Stimulated activated CD4-positive, alpha-beta T cell treated with anti-CD3 and anti-CD28 coated beads, Interleukin-4, amount 100 ng/mL, for 1 hour (primary cell): Measurements from ENCODE around the gene NOTUM.

ENCODE experiments used
- DNase-seq: peaks from one replicate; pipeline ENCODE4 v3.0.0-alpha.2; 2020

The NOTUM gene

GRCh38 chr17:81934850-81935708 is 25.9 kb downstream of the NOTUM start:
- DNase-seq, result no peak

GRCh38 chr17:81934098-81934757 is 26.8 kb downstream of the NOTUM start:
- no peak for DNase-seq

GRCh38 chr17:81933178-81933699 is 27.7 kb downstream of the NOTUM start:
- DNase-seq, result no peak

GRCh38 chr17:81932333-81932983 is 28.5 kb downstream of the NOTUM start:
- no peak for DNase-seq

GRCh38 chr17:81931557-81932332 is 29.2 kb downstream of the NOTUM start:
- no peak for DNase-seq

- DNase-seq, result no peak
These were observed 29.8 kb downstream of the NOTUM start for GRCh38 chr17:81931189-81931556.

- no peak for DNase-seq
These were observed 30.6 kb downstream of the NOTUM start for GRCh38 chr17:81930142-81931125.

GRCh38 chr17:81929253-81930141 is 31.5 kb downstream of the NOTUM start:
- no peak for DNase-seq

- no peak for DNase-seq
These were observed 32.3 kb downstream of the NOTUM start for GRCh38 chr17:81928544-81929252.

GRCh38 chr17:81927653-81928543 is 33.1 kb downstream of the NOTUM start, which contains the start of gene MAFG:
Gene MAFG, minus strand, starts transcription at chr17:81927735. Its CDS starts 4,550 bp downstream, at chr17:81923185.
- DNase-seq, result peak; percentile 90

GRCh38 chr17:81927152-81927652 is 33.8 kb downstream of the NOTUM start:
- peak; percentile 41 for DNase-seq

- peak; percentile 76 for DNase-seq
These were observed 34.4 kb downstream of the NOTUM start for GRCh38 chr17:81926451-81927151.

GRCh38 chr17:81925860-81926450 is 35.0 kb downstream of the NOTUM start:
- no peak for DNase-seq

- DNase-seq, result no peak
These were observed 36.1 kb downstream of the NOTUM start for GRCh38 chr17:81924557-81925532.

GRCh38 chr17:81923302-81924260 is 37.4 kb downstream of the NOTUM start:
- no peak for DNase-seq
